ENCODE data around the gene ENTPD6.

Gene ENTPD6

DNA sequence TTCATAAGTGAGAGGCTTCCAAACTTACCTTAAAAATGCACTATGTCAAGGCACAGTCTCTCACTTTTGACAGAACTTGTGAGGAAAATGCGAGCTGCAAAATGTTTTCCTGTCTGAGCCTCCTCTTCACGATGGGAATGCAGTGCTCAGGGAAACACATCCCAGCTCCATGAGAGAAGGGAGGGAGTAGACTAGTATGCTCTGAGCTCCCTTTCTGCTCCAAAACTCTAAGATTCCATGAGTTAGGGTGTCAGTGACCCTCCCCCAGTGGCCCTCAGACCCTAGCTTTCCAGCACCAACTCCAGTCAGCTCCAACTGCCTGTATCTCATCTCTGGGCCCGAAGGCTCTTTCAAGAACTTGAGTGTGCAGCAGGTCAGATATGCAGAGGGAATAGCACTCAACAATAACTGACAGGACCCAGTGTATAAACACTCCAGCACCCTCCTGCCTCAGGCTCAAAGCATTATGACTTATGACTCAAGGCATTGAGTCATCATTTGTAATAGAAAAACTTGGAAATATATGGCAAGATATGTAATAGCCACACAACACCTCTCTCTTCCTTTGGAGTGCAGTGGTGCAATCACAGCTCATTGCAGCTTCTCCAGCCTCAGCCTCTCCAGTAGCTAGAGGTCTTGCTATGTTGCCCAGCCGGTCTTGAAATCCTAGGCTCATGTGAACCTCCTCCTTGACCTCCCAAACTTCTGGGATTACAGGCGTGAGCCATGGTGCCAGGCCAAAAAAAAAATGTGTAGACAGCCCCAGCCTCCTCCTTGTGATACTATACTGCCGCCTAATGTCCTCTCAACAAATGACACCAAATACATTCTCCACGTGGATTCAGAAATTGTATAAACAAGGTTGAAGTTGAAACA is 16.7 kb upstream of the ENTPD6 start (continued):
- TF ChIP-seq REST (tag by site-specific recombination; IDR thresholded peaks at IDR 0.05) (no peak), ZBTB8A (tag by site-specific recombination; IDR thresholded peaks at IDR 0.05) (no peak), ZNF350 (tag by site-specific recombination; IDR thresholded peaks at IDR 0.05) (no peak), ZNF138 (tag by site-specific recombination; IDR thresholded peaks at IDR 0.05; ENCODE audit: borderline replicate concordance) (no peak), IKZF3 (tag by site-specific recombination; IDR thresholded peaks at IDR 0.05) (no peak), ZBTB6 (tag by site-specific recombination; IDR thresholded peaks at IDR 0.05) (no peak), GLIS2 (tag by site-specific recombination; IDR thresholded peaks at IDR 0.05) (no peak), ZNF335 (tag by site-specific recombination; conservative IDR thresholded peaks at IDR 0.05) (peak; percentile 80), ZNF571 (tag by site-specific recombination; IDR thresholded peaks at IDR 0.05) (no peak), ZNF324 (tag by site-specific recombination; IDR thresholded peaks at IDR 0.05) (no peak), ZNF626 (tag by site-specific recombination; IDR thresholded peaks at IDR 0.05) (no peak), ZNF175 (tag by site-specific recombination; IDR thresholded peaks at IDR 0.05) (no peak), ZNF155 (tag by site-specific recombination; IDR thresholded peaks at IDR 0.05) (no peak), ZNF140 (tag by site-specific recombination; IDR thresholded peaks at IDR 0.05) (no peak), ZNF366 (tag by site-specific recombination; conservative IDR thresholded peaks at IDR 0.05) (peak; percentile 46; the same call in 1 of the 2 replicates), ZBTB1 (tag by site-specific recombination; IDR thresholded peaks at IDR 0.05) (no peak), ZNF658 (tag by site-specific recombination; IDR thresholded peaks at IDR 0.05) (no peak), ZNF510 (tag by site-specific recombination; IDR thresholded peaks at IDR 0.05; ENCODE audit: insufficient replicate concordance) (no peak), ZSCAN23 (tag by site-specific recombination; IDR thresholded peaks at IDR 0.05) (no peak), KLF8 (tag by site-specific recombination; IDR thresholded peaks at IDR 0.05) (no peak), ZNF114 (tag by site-specific recombination; IDR thresholded peaks at IDR 0.05) (no peak), ZNF394 (tag by site-specific recombination; IDR thresholded peaks at IDR 0.05; ENCODE audit: borderline replicate concordance) (peak; percentile 71; the same call in 1 of the 2 replicates), ZNF555 (tag by site-specific recombination; conservative IDR thresholded peaks at IDR 0.05) (no peak), ZNF645 (tag by site-specific recombination; IDR thresholded peaks at IDR 0.05) (no peak), TCF7L2 (IDR thresholded peaks at IDR 0.05; ENCODE audit: borderline replicate concordance, low read depth, low read length) (no peak), SP7 (tag by site-specific recombination; IDR thresholded peaks at IDR 0.05) (0 out of 2 replicates have a peak, but pooled peaks have one; percentile 46), ZNF629 (tag by site-specific recombination; IDR thresholded peaks at IDR 0.05) (peak; percentile 73), ZNF600 (tag by site-specific recombination; IDR thresholded peaks at IDR 0.05) (peak; percentile 38; the same call in 1 of the 2 replicates), ZNF146 (tag by site-specific recombination; IDR thresholded peaks at IDR 0.05) (no peak), ZNF701 (tag by site-specific recombination; IDR thresholded peaks at IDR 0.05) (no peak), OSR2 (tag by site-specific recombination; IDR thresholded peaks at IDR 0.05) (no peak), SP2 (tag by site-specific recombination; IDR thresholded peaks at IDR 0.05) (no peak), ZFP37 (tag by site-specific recombination; IDR thresholded peaks at IDR 0.05) (no peak)

All from HEK293 (cell line).